Sigmoid colon (tissue), 7 donors: ENCODE data around the gene EVA1A. TPM values are rescaled to one million over a fixed set of nuclear protein-coding genes. Genes with fewer than 3 reads are reported as not detected.

Experiments used
- DNase-seq: peaks from one replicate; pipeline ENCODE4 v3.0.0-alpha.2; 2019
- H3K27ac ChIP-seq, 4 donors: fragments of 200-600 bp; sonication (generic); one replicate each; pipeline ENCODE4 v1.5.1; 2016 to 2019; ENCODE audit warnings: mild to moderate bottlenecking in 1 of 4
- H3K27me3 ChIP-seq, 3 donors: fragments of 200-600 bp; sonication (generic); one replicate each; pipeline ENCODE4 v1.5.1; 2019; ENCODE audit warnings: mild to moderate bottlenecking in 1 of 3
- H3K36me3 ChIP-seq, 4 donors: fragments of 200-600 bp; sonication (generic); one replicate each; pipeline ENCODE4 v1.5.1; 2016 to 2019
- H3K4me1 ChIP-seq, 4 donors: fragments of 200-600 bp; sonication (generic); one replicate each; pipeline ENCODE4 v1.5.1; 2017 to 2019
- H3K4me3 ChIP-seq, 4 donors: fragments of 200-600 bp; sonication (generic); one replicate each; pipeline ENCODE4 v1.5.1; 2017 to 2019; ENCODE audit warnings: mild to moderate bottlenecking in 2 of 4, moderate library complexity in 1 of 4
- H3K9me3 ChIP-seq, 4 donors: fragments of 200-600 bp in 3 of 4; sonication (generic) in 3 of 4; one replicate each; pipeline versions ENCODE4 v1.5.1 to v1.6.1; 2013 to 2019
- EP300 ChIP-seq, 4 donors: sonication (generic); formaldehyde crosslinking; IDR thresholded peaks; one replicate each; pipeline ENCODE4 v1.6.1; 2017; ENCODE audit warnings: antibody characterized with exemption in 4 of 4
- POLR2A ChIP-seq, 2 donors: fragments of 450-650 bp; IDR thresholded peaks; one replicate each; pipeline ENCODE4 v1.6.1; 2016; ENCODE audit warnings: antibody characterized with exemption in 2 of 2, mild to moderate bottlenecking in 2 of 2, moderate library complexity in 2 of 2
- POLR2AphosphoS5 ChIP-seq, 4 donors: sonication (generic); formaldehyde crosslinking; IDR thresholded peaks; one replicate each; pipeline ENCODE4 v1.6.1; 2017; ENCODE audit warnings: antibody characterized with exemption in 4 of 4
- WGBS, 2 donors: extraction: QIAGEN DNeasy Blood & Tissue Kit; methylation state at CpG; one replicate each; pipeline ENCODE4 v1.1.7; 2013; 5-methylcytosine and 5-hydroxymethylcytosine counted together
- intact Hi-C: fragments of 100-400 bp; cut with DNase I; formaldehyde crosslinking; loops from one replicate; pipeline ENCODE4 v1.15.1; 2023
- polyA plus RNA-seq, 3 donors: library from polyadenylated mRNA; stranded (reverse); fragments of 200-250 nt; gene quantifications; one replicate each; pipeline ENCODE4 v1.2.3, GENCODE V29; 2013
- total RNA-seq, 4 donors: library from RNA; depleted of rRNA; stranded (reverse); fragments of >200 nt; gene quantifications; one replicate each; pipeline ENCODE4 v1.1.0, GENCODE V29; 2016
- TF ChIP-seq, protein P1 (sequence below), 4 experiments: fragments of 450-650 bp in 3 of 4; fragments of 200-600 bp in 1 of 4; IDR thresholded peaks; one replicate each; pipeline ENCODE4 v1.5.1; 2016 to 2019; ENCODE audit warnings: antibody characterized with exemption in 4 of 4, mild to moderate bottlenecking in 3 of 4, moderate library complexity in 2 of 4
- donor health status: healthy with polysubstance abuse.
- donor health status: Bipolar disorder and iron deficiency.
- donor health status: healthy.

EVA1A gene
- total and polyA plus RNA-seq, 7 donors = 1.2 to 5.4 (median 1.2) TPM; not detected in 4

DNA sequence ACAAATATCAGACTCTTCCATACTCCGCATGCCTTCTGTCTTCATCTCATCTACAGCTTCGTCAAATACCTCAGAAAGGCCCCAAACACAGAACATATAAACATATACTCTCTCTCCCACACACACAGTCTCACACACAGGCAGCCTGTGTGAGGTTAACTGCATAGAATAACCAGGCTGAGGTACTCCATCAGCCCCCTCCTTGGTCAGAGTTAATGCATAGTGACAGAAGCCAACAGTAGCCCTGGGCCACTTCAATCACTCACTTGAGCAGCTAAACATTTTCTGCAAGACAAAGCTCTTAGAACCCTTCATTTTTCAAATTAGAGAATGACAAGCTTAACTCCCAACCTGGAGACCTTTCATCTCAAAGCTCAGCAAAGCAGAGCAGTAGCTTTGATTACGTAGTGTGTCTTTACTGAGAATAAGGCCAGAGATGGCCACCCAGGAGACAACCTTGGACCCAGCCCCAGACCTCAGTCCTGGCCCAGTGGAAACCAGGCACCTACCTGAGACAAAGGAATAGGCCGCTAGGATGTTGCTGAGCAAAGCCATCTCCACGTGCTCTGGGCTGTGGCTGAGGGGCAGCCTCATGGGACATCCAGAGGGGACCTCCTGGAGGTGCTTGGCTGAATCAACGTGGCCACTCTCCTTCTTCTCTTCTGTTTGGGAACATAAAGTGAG lies 43.0 kb downstream of the EVA1A start:
- intact Hi-C loops = no loop called here
- H3K4me1 ChIP-seq = no peaks in the 10 kb centered on the region
- no peak overlapping the region for H3K4me3 ChIP-seq
- TF ChIP-seq, protein P1, sequence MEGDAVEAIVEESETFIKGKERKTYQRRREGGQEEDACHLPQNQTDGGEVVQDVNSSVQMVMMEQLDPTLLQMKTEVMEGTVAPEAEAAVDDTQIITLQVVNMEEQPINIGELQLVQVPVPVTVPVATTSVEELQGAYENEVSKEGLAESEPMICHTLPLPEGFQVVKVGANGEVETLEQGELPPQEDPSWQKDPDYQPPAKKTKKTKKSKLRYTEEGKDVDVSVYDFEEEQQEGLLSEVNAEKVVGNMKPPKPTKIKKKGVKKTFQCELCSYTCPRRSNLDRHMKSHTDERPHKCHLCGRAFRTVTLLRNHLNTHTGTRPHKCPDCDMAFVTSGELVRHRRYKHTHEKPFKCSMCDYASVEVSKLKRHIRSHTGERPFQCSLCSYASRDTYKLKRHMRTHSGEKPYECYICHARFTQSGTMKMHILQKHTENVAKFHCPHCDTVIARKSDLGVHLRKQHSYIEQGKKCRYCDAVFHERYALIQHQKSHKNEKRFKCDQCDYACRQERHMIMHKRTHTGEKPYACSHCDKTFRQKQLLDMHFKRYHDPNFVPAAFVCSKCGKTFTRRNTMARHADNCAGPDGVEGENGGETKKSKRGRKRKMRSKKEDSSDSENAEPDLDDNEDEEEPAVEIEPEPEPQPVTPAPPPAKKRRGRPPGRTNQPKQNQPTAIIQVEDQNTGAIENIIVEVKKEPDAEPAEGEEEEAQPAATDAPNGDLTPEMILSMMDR (IDR thresholded peaks at IDR 0.05) = no peak
- TF ChIP-seq POLR2AphosphoS5 (IDR thresholded peaks at IDR 0.05) (no peak), EP300 (IDR thresholded peaks at IDR 0.05) (no peak), POLR2A (IDR thresholded peaks at IDR 0.05) (no peak)
- 74 to 85% methylated on average over 6 of the region's 6 CpGs for WGBS, 2 donors
- no peaks in the 10 kb centered on the region for H3K27me3 ChIP-seq
- peaks cover 0 to 2% (median 0%) of the 10 kb centered on the region in 4 donors for H3K9me3 ChIP-seq
- H3K27ac ChIP-seq = no peak overlapping the region
- DNase-seq = no peak
- no peaks in the 10 kb centered on the region for H3K36me3 ChIP-seq

DNA sequence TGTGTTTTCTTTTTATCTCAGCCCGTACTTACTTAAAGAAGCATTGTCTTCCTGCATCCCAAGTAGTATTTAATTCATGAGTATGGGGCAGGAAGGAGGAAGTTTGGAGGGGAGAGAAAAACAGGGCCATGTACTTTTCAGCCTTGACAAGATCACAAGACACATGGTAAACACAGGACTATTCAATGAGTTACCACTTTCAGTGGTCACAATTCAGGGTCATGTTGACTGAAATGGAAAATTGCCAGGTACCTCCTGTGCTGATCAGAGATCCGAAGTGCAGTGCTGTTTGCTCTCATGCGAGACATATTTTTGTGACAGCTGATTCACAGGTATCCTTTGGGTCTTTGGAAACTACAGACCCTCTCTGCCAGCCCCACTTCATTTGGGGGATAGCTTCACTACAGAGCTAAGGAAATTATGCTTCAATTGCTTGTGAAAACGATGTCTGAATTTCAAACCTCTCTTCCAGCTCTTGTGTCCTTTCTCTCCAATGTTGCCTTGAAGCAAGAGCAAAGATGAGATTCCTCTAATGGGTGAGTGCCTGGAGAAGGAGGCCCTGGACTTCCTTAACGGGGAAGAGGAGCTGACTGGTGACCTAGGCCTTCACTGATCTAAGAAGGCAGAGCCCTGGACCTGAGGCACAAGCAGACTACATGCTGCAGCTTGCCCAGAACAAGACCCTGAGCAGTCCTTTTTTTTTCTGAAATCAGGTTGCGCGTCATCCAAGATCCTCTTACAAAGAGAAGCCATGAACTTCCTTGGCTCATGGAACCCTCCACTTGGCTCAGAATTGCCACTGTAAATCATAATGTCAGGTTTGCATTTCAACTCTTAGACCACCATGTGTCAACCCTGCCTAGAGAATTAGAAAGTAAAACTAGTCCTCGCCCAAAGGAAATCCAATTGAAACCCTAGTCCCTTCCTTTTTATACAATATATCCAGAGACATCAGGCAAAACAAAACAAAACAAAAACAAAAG lies 44.1 kb downstream of the EVA1A start:
- Histone ChIP-seq H3K4me1 (no peaks in the 10 kb centered on the region), H3K27me3 (no peaks in the 10 kb centered on the region), H3K36me3 (no peaks in the 10 kb centered on the region), H3K9me3 (peaks cover 0 to 4% (median 0%) of the 10 kb centered on the region in 4 donors), H3K27ac (no peak overlapping the region), H3K4me3 (no peak overlapping the region)
- intact Hi-C loops = no loop called here
- TF ChIP-seq POLR2AphosphoS5 (IDR thresholded peaks at IDR 0.05) (no peak), EP300 (IDR thresholded peaks at IDR 0.05) (no peak), POLR2A (IDR thresholded peaks at IDR 0.05) (no peak)
- TF ChIP-seq, protein P1 (IDR thresholded peaks at IDR 0.05) = no peak
- WGBS, 2 donors = 71 to 76% methylated on average over 8 of the region's 8 CpGs
- DNase-seq = no peak

DNA sequence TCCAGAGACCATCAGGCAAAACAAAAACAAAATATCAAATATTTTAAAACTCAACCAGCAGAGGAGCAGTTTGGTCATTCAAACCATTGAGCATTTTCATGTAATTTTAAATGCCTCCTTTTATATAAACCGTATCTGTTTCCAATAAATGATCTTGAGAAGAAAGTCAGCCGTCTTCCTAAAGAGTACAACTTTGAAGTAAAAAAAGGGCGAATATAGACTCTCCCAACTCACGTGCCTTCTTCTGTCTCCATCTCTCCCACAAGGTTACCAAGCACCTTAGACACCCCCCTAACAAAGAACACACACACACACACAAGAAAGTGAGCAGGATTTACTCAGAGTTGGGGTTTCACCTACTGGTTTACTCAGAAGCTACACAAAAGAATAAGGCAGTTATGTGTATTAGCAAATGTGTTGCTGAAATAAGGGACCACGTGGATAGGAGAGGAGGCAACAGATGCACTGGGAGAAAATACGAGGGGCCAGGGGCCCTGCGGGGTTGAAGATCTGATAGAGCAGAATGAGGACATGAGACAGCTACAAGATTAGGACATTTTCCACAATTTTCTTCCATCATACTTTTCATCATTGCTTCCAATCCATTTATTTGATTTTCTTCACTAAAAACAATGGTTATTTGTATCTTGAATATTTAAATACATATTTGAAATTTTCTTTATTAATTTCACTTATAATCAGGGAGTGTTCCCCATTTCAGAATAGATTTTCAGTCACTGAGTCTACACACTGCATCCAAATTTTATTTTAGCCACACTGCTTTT lies 45.0 kb downstream of the EVA1A start:
- intact Hi-C loops = no loop called here
- WGBS, 2 donors = 86 to 90% methylated on average over 7 of the region's 7 CpGs
- DNase-seq = no peak

DNA sequence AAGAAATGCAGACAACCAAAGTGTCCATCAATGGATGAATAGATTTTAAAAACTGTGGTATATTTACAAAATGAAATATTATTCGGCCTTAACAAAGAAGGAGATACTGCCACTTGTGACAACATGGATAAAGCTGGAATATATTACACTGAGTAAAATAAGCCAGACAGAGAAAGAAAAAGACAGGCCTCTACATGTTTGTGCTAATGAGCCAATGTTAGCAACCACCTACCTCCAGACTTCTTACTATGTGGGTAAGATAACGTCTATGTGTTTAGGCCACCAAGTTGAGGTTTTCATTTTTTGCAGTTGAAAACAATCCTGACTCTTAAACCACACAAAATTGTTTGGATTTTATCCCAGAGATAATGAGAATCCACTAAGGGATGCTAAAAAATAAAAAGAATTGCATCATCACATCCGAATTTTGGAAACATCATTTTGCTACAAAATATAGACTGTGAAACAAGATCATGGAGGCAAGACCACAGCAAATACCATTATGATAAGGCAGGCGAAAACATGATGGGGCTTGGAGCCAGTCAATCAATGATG lies 47.0 kb downstream of the EVA1A start:
- no peaks in the 10 kb centered on the region for H3K36me3 ChIP-seq
- no peaks in the 10 kb centered on the region for H3K27me3 ChIP-seq
- no peak for DNase-seq
- H3K27ac ChIP-seq = no peak overlapping the region
- no peaks in the 10 kb centered on the region for H3K4me1 ChIP-seq
- 89 to 92% methylated on average over 4 of the region's 4 CpGs for WGBS, 2 donors
- TF ChIP-seq POLR2AphosphoS5 (IDR thresholded peaks at IDR 0.05) (no peak), POLR2A (IDR thresholded peaks at IDR 0.05) (no peak), EP300 (IDR thresholded peaks at IDR 0.05) (no peak)
- TF ChIP-seq, protein P1 (IDR thresholded peaks at IDR 0.05) = no peak
- no peak overlapping the region for H3K4me3 ChIP-seq
- intact Hi-C loops = no loop called here
- H3K9me3 ChIP-seq = peaks cover 0 to 4% (median 0%) of the 10 kb centered on the region in 4 donors

More for the DNA sequence above, 45.0 kb downstream of the EVA1A start:
- Histone ChIP-seq H3K4me1 (no peaks in the 10 kb centered on the region), H3K27me3 (no peaks in the 10 kb centered on the region), H3K36me3 (no peaks in the 10 kb centered on the region), H3K4me3 (no peak overlapping the region), H3K27ac (no peak overlapping the region), H3K9me3 (peaks cover 0 to 4% (median 0%) of the 10 kb centered on the region in 4 donors)
- TF ChIP-seq, protein P1 (IDR thresholded peaks at IDR 0.05) = no peak
- TF ChIP-seq EP300 (IDR thresholded peaks at IDR 0.05) (no peak), POLR2AphosphoS5 (IDR thresholded peaks at IDR 0.05) (no peak), POLR2A (IDR thresholded peaks at IDR 0.05) (no peak)
